OCI-LY3 (cell line): ENCODE results near the gene TMEM150B.

Source experiments
- H2AFZ ChIP-seq: fragments of 200-600, 300-600 bp; shearing (Covaris generic); 2 replicates; pipeline ENCODE4 v1.6.0; 2014; ENCODE audit warnings: antibody characterized with exemption, low read depth, low read length
- H3K27ac ChIP-seq: fragments of 200-600, 300-600 bp; sonication (generic); 2 replicates; pipeline ENCODE4 v1.5.1; 2014; ENCODE audit warnings: mild to moderate bottlenecking, low read length, moderate library complexity, mixed read lengths
- H3K27me3 ChIP-seq: fragments of 200-600, 300-600 bp; sonication (generic); 2 replicates; pipeline ENCODE4 v1.6.1; 2014; ENCODE audit warnings: low read depth, low read length, mixed read lengths
- H3K36me3 ChIP-seq: fragments of 200-600, 300-600 bp; sonication (generic); replicated peaks from 2 replicates; pipeline ENCODE3; 2014; ENCODE audit warnings: low read depth, low read length, mixed read lengths
- H3K4me1 ChIP-seq: fragments of 300-600, 200-600 bp; sonication (generic); 2 replicates; pipeline ENCODE4 v1.6.1; 2014; ENCODE audit warnings: low read length, mixed read lengths
- H3K4me2 ChIP-seq: fragments of 200-600, 300-600 bp; sonication (generic); 2 replicates; pipeline ENCODE4 v1.6.1; 2014; ENCODE audit warnings: low read length, mixed read lengths
- H3K4me3 ChIP-seq: fragments of 300-600, 200-600 bp; sonication (generic); 2 replicates; pipeline ENCODE4 v1.5.1; 2014; ENCODE audit warnings: antibody characterized with exemption, mild to moderate bottlenecking, low read length, moderate library complexity
- H3K79me2 ChIP-seq: fragments of 300-600, 200-600 bp; shearing (Covaris generic); 2 replicates; pipeline ENCODE4 v1.6.1; 2014; ENCODE audit warnings: mild to moderate bottlenecking, low read length, mixed read lengths
- H3K9ac ChIP-seq: fragments of 300-600, 200-600 bp; shearing (Covaris generic); 2 replicates; pipeline ENCODE4 v1.6.0; 2014; ENCODE audit warnings: mild to moderate bottlenecking, low read length, moderate library complexity
- H3K9me3 ChIP-seq: fragments of 200-600, 300-600 bp; shearing (Covaris generic); 2 replicates; pipeline ENCODE4 v1.6.1; 2014; ENCODE audit warnings: low read length, mixed read lengths; ENCODE audit not compliant: insufficient read depth
- H4K20me1 ChIP-seq: fragments of 200-600, 300-600 bp; sonication (generic); 2 replicates; pipeline ENCODE4 v1.6.1; 2016; ENCODE audit warnings: low read length, mixed read lengths; ENCODE audit not compliant: insufficient read depth
- CTCF ChIP-seq: fragments of 200-600, 300-600 bp; sonication (generic); IDR thresholded peaks from 2 replicates; pipeline ENCODE4 v1.5.1; 2014; ENCODE audit warnings: antibody characterized with exemption, low read length, low read depth
- EZH2phosphoT487 ChIP-seq: fragments of 200-600 bp; shearing (Covaris generic); IDR thresholded peaks from 2 replicates; pipeline ENCODE4 v1.6.1; 2018; ENCODE audit warnings: antibody characterized with exemption, mixed run types, low read depth

The TMEM150B gene

DNA sequence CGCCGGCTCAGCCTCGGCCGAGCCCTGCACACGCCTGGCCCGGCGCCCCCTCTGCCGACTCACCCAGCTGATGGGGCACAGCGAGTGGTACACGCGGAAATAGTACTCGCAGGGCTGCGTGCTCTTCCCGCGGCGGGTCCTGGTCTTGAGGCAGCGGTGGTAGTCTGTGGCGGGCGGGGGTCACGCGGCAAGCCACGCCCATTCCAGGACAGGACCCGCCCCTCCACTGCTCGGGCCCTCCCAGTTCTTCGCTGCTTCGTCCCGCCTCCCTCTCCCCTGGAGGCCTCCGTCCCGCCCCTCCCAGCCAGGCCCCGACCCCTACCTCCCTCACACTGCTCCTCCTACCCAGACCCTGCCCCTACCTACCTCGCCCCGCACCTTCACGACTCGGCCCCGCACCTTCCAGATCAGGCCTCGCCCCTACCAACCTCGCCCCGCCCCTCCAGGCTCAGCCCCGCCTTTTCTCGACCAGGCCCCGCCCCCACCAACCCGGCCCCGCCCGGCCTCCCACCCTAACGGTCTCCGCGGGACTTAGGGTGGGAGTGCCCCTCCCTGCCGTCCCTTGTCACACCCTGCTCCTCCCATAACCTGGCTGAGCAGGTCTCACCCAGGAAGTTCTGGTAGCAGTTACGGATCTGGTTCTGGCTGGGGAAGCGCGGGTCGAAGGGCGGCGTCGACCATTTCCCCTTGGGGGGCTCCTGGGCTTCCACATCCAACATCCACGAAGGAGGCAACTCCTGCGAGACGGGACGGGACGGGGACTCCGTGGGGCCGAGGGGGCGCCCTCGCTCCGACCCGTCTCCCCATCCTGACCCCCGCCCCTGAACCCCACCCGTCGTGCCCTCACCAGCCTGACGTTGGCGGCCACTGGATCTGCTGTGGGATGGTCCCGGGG, 28.9 kb upstream of the TMEM150B start:
- no peak overlapping the region for H3K4me3 ChIP-seq
- no peak overlapping the region for H3K9ac ChIP-seq
- TF ChIP-seq CTCF (no peak), EZH2phosphoT487 (no peak)
- H4K20me1 ChIP-seq = no peaks in the 10 kb centered on the region
- H3K4me1 ChIP-seq = no peaks in the 10 kb centered on the region
- H3K27me3 ChIP-seq = peaks cover 5% of the 10 kb centered on the region; the same call in 1 of the 2 replicates
- no peak overlapping the region for H3K27ac ChIP-seq
- H3K4me2 ChIP-seq = no peak overlapping the region
- no peaks in the 10 kb centered on the region for H3K9me3 ChIP-seq
- H3K79me2 ChIP-seq = no peaks in the 10 kb centered on the region
- no peak overlapping the region for H2AFZ ChIP-seq
- no peaks in the 10 kb centered on the region for H3K36me3 ChIP-seq

DNA sequence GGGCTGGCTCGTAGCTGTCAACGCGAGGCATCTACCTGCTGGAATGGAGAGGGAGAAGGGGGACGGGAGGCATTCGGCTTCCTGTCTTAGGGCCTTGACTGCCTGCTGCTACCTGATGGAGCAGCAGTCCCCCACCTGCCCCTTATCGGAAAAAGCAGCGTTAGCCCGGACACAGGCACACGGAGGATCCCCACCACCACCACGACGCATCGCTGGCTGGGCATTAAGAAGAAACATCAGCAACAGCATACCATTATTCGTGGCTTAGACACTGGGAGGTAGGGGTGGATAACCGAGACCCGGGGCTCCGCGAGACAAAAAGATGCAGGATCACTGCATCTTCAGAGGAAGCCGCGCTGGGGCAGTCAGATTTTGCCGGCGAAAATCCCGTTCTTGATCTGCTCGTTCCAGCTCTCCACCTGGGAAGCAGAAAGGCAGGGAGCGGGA, 28.2 kb upstream of the TMEM150B start:
- no peak overlapping the region for H3K4me2 ChIP-seq
- H3K27me3 ChIP-seq = peaks cover 5% of the 10 kb centered on the region; the same call in 1 of the 2 replicates
- H4K20me1 ChIP-seq = 0 out of 2 replicates have a peak, but pooled peaks cover 2% of the 10 kb centered on the region
- H3K4me1 ChIP-seq = no peaks in the 10 kb centered on the region
- no peak overlapping the region for H3K27ac ChIP-seq
- no peak overlapping the region for H3K4me3 ChIP-seq
- H2AFZ ChIP-seq = no peak overlapping the region
- H3K9me3 ChIP-seq = no peaks in the 10 kb centered on the region
- H3K36me3 ChIP-seq = no peaks in the 10 kb centered on the region
- TF ChIP-seq CTCF (no peak), EZH2phosphoT487 (no peak)
- H3K9ac ChIP-seq = no peak overlapping the region
- H3K79me2 ChIP-seq = no peaks in the 10 kb centered on the region

DNA sequence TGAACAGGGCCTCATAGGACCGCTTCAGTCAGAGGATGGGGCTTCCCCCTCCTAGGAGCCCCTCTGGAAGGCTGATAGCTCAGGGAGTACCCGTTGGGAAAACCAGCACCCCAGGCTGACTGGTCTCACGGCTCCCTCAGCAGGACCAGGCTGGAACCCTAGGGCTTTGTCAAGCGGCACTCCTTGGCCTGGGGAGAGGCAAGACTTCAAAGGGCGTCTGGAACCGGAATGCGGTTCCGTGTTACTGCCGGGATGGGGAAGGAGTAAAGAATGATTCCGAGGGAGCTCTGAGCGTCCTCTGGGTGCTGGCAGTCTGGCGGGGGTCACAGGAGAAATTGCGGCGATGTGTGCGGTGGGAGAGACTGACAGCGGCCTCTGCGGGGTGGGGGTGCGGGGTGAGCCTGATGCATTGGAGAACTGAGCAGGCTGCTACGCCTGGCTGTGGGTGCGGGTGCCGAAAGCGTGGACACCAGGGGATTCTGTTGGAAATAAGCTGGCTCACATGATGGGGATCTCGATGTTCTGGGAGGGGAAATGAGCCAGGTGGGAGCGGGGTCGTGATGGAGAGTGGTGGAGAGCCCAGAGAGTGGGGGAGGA, 27.5 kb upstream of the TMEM150B start:
- Histone ChIP-seq H4K20me1 (0 out of 2 replicates have a peak, but pooled peaks cover 2% of the 10 kb centered on the region), H3K9ac (no peak overlapping the region), H3K27me3 (peaks cover 5% of the 10 kb centered on the region; the same call in 1 of the 2 replicates), H3K4me2 (no peak overlapping the region), H3K79me2 (no peaks in the 10 kb centered on the region), H3K4me1 (no peaks in the 10 kb centered on the region), H3K36me3 (no peaks in the 10 kb centered on the region), H3K27ac (no peak overlapping the region), H3K4me3 (no peak overlapping the region), H2AFZ (no peak overlapping the region), H3K9me3 (no peaks in the 10 kb centered on the region)
- TF ChIP-seq CTCF (no peak), EZH2phosphoT487 (no peak)

GRCh38 chr19:55352040-55352439, 26.9 kb upstream of the TMEM150B start:
- Histone ChIP-seq H4K20me1 (0 out of 2 replicates have a peak, but pooled peaks cover 2% of the 10 kb centered on the region), H3K4me3 (no peak overlapping the region), H3K79me2 (no peaks in the 10 kb centered on the region), H3K27me3 (peaks cover 2% of the 10 kb centered on the region; the same call in 1 of the 2 replicates), H3K4me2 (no peak overlapping the region), H3K4me1 (no peaks in the 10 kb centered on the region), H2AFZ (no peak overlapping the region), H3K36me3 (no peaks in the 10 kb centered on the region), H3K9me3 (no peaks in the 10 kb centered on the region), H3K9ac (no peak overlapping the region), H3K27ac (no peak overlapping the region)
- no peak for TF ChIP-seq CTCF
